K562 (cell line): ENCODE data around the gene SCN1B. TPM values are rescaled to one million over a fixed set of nuclear protein-coding genes. Genes with fewer than 3 reads are reported as not detected.

Experiments
- ATAC-seq: fragments of 200-7000 bp; cut with Tn5 transposase; 3 replicates; pipeline ENCODE4 v1.9.1; 2020; ENCODE audit warnings: moderate library complexity
- BruUV-seq: library from RNA; stranded (reverse); fragments of 400-500 nt; replicated peaks from 2 replicates; lab custom pipeline; 2021; lab: Mats Ljungman, UMichigan
- CTCF ChIA-PET: fragments of 300-600 bp; formaldehyde crosslinking; extraction: SDS; loops from one replicate; lab custom pipeline; 2021; ENCODE audit warnings: low intra/inter-chr PET ratio; lab: Yijun Ruan, JAX
- POLR2A ChIA-PET: fragments of 300-600, 350-650 bp; sonication (Branson Sonifier 250); formaldehyde crosslinking; extraction: SDS; loops from one replicate; lab custom pipeline; 2021; ENCODE audit warnings: antibody characterized with exemption, inconsistent platforms; lab: Yijun Ruan, JAX
- DNase-seq, 4 experiments: peaks; one replicate each; pipeline versions ENCODE4 v3.0.0 to v3.0.0-alpha.2; 2011 to 2018; ENCODE audit warnings: low spot score in 3 of 4, mixed read lengths in 3 of 4; ENCODE audit errors: extremely low read depth in 1 of 4
- FAIRE-seq: peaks from 2 replicates; lab custom pipeline; 2011; peaks lifted over from hg19 to GRCh38; lab: Jason Lieb, UNC
- H2AFZ ChIP-seq: 2 replicates; pipeline ENCODE4 v1.6.0; 2011; ENCODE audit warnings: low read depth, low read length, control low read depth, inconsistent platforms
- H3K27ac ChIP-seq: fragments of 200-600 bp; 3 replicates; pipeline ENCODE4 v1.8.0; 2011; ENCODE audit warnings: low read depth, mild to moderate bottlenecking, control low read depth, inconsistent platforms, low read length, moderate library complexity, mixed read lengths; ENCODE audit errors: extremely low read depth
- H3K27me3 ChIP-seq, 2 experiments: fragments of 300-600 bp in 1 of 2; 2 replicates in 1 of 2; 3 replicates in 1 of 2; pipeline versions ENCODE4 v1.6.0 to v1.8.0; 2011; ENCODE audit warnings: inconsistent platforms in 2 of 2, low read length in 2 of 2, mild to moderate bottlenecking in 1 of 2, mixed read lengths in 1 of 2, moderate library complexity in 1 of 2; ENCODE audit not compliant: control insufficient read depth in 2 of 2, insufficient read depth in 2 of 2
- H3K36me3 ChIP-seq: fragments of 300-600 bp; 3 replicates; pipeline ENCODE4 v1.8.0; 2011; ENCODE audit warnings: mild to moderate bottlenecking, low read length, inconsistent platforms; ENCODE audit not compliant: control insufficient read depth, insufficient read depth
- H3K4me1 ChIP-seq, 2 experiments: fragments of 200-600 bp in 1 of 2; replicated peaks in 1 of 2; 2 replicates in 1 of 2; 3 replicates in 1 of 2; pipeline versions ENCODE4 v1.5.1 to v1.8.0; 2011; ENCODE audit warnings: inconsistent platforms in 2 of 2, low read length in 2 of 2, mild to moderate bottlenecking in 1 of 2, mixed read lengths in 1 of 2, moderate library complexity in 1 of 2; ENCODE audit not compliant: control insufficient read depth in 2 of 2, insufficient read depth in 2 of 2
- H3K4me2 ChIP-seq: 2 replicates; pipeline ENCODE4 v1.6.1; 2011; ENCODE audit warnings: low read length, control low read depth, inconsistent platforms, mixed read lengths; ENCODE audit not compliant: insufficient read depth
- H3K4me3 ChIP-seq: fragments of 200-600 bp; sonication (generic), shearing (Covaris generic); 2 replicates; pipeline ENCODE4 v1.5.1; 2016; ENCODE audit warnings: control low read depth, inconsistent platforms
- H3K79me2 ChIP-seq: fragments of 200-600 bp; 3 replicates; pipeline ENCODE4 v1.8.0; 2011; ENCODE audit warnings: low read length, inconsistent platforms; ENCODE audit not compliant: control insufficient read depth, insufficient read depth
- H3K9ac ChIP-seq, 2 experiments: 2 replicates each; pipeline versions ENCODE4 v1.6.0 to v1.6.1; 2011; ENCODE audit warnings: low read depth in 2 of 2, low read length in 2 of 2, control low read depth in 1 of 2, inconsistent platforms in 1 of 2, mild to moderate bottlenecking in 1 of 2, mixed read lengths in 1 of 2; ENCODE audit not compliant: insufficient read depth in 1 of 2
- H3K9me1 ChIP-seq: one replicate; pipeline ENCODE4 v1.6.0; 2011; ENCODE audit warnings: inconsistent platforms, mild to moderate bottlenecking, low read length, moderate library complexity; ENCODE audit not compliant: control insufficient read depth, insufficient read depth
- H3K9me3 ChIP-seq: replicated peaks from 2 replicates; pipeline ENCODE4 v1.5.1; 2011; ENCODE audit warnings: low read depth, low read length, inconsistent platforms; ENCODE audit not compliant: control insufficient read depth, insufficient read depth
- H4K20me1 ChIP-seq: replicated peaks from 2 replicates; pipeline ENCODE4 v1.6.1; 2011; ENCODE audit warnings: low read length, inconsistent platforms, mixed read lengths; ENCODE audit not compliant: control insufficient read depth, insufficient read depth
- BRD4 ChIP-seq: fragments of 200-600 bp; sonication (generic); IDR thresholded peaks from 2 replicates; pipeline ENCODE4 v1.6.1; 2017; ENCODE audit warnings: inconsistent platforms
- GABPB1 ChIP-seq: sonication (generic); formaldehyde crosslinking; IDR thresholded peaks from 2 replicates; pipeline ENCODE4 v1.8.0; 2022; ENCODE audit warnings: mild to moderate bottlenecking, missing genetic modification reagents
- MAX ChIP-seq: sonication (generic); formaldehyde crosslinking; IDR thresholded peaks from 2 replicates; pipeline ENCODE4 v1.9.0; 2022; ENCODE audit warnings: mild to moderate bottlenecking, missing genetic modification reagents
- ZNF175 ChIP-seq: fragments of 200-800 bp; sonication (Bioruptor generic); IDR thresholded peaks from 2 replicates; pipeline ENCODE4 v1.6.1; 2016; ENCODE audit warnings: low read depth, mild to moderate bottlenecking, missing genetic modification characterization, missing compliant biosample characterization
- ZNF512 ChIP-seq: IDR thresholded peaks from 2 replicates; pipeline ENCODE4 v1.6.1; 2016; ENCODE audit warnings: missing genetic modification characterization, missing compliant biosample characterization
- WGBS: fragments of 100-300 bp; shearing (Covaris generic); methylation state at CpG from one replicate; pipeline ENCODE4 v1.1.6; 2016; ENCODE audit warnings: low coverage, mixed read lengths; ENCODE audit not compliant: insufficient coverage; ENCODE audit errors: missing lambda C conversion rate; 5-methylcytosine and 5-hydroxymethylcytosine counted together
- in situ Hi-C: fragments of 300-500 bp; cut with MboI; formaldehyde crosslinking; loops from 4 replicates; pipeline ENCODE4 v1.15.0; 2018; ENCODE audit warnings: inconsistent platforms, mixed read lengths
- intact Hi-C: fragments of 100-400 bp; cut with micrococcal nuclease; formaldehyde crosslinking; loops from 2 replicates; pipeline ENCODE4 v1.14.2; 2022
- polyA plus RNA-seq, 8 experiments: library from polyadenylated mRNA; depleted of rRNA in 4 of 8; stranded (reverse) in 5 of 8; unstranded in 3 of 8; fragments of >200 nt; fragmentation: Nextera tagmentation in 2 of 8; fragmentation: Illumina TruSeq in 1 of 8; extraction: Ambion mirVana in 2 of 8; extraction: Trizol in 1 of 8; gene quantifications; 2 replicates each; pipeline versions ENCODE4 v1.2.1 to v1.2.3, GENCODE V29; 2011 to 2014; ENCODE audit warnings: inconsistent platforms in 1 of 8, missing spikeins in 1 of 8
- total RNA-seq, 7 experiments: library from RNA; depleted of rRNA in 6 of 7; stranded (reverse); fragments of >200 nt in 6 of 7; fragmentation: Illumina TruSeq in 2 of 7; extraction: Trizol in 2 of 7; gene quantifications; 2 replicates each; pipeline versions ENCODE4 v1.2.1 to v1.2.3, GENCODE V29; 2011 to 2021; ENCODE audit warnings: low replicate concordance in 1 of 7

SCN1B gene
- total and polyA plus RNA-seq, 9 of the 15 experiments (the other 6 are each of a cell fraction or from before 2014, with no cell fraction given), result 0.03 to 2.5 (median 0.91) TPM

GRCh38 chr19:35056513-35057063 is 26.3 kb downstream of the SCN1B start (continued):
- no peak for TF ChIP-seq MAX
- no peak for TF ChIP-seq BRD4

DNA sequence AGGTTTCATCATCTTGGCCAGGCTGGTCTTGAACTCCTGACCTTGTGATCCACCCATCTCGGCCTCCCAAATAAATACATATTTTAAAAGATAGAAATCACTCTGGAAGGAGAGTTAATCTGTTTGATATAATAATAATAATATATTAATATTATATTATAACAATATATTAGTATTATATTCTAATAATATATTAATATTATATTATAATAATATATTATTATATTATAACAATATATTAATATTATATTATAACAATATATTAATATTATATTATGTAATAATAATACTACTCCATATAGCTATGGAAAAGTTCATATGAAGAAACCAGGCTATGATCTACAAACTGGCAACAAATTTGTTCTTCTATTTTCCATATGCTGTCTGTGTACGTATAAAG is 28.1 kb downstream of the SCN1B start:
- in situ Hi-C loops, result no loop called here
- no peaks in the 10 kb centered on the region for H3K9me3 ChIP-seq
- no peak for FAIRE-seq

More for the DNA sequence above, 28.1 kb downstream of the SCN1B start:
- POLR2A ChIA-PET, result interaction anchor here (1.0 to 1.2 kb wide), 3 partner anchors 8 to 186 kb away, joined by 3 to 5 read pairs (median 3); no protein-coding TSS in a partner anchor
- ATAC-seq (no peak), DNase-seq (no peak)
- peaks cover 0 to 14% of the 10 kb centered on the region in 2 experiments; a peak in 2 of 5 replicates for H3K4me1 ChIP-seq
- CTCF ChIA-PET, result no interaction called here
- H3K27me3 ChIP-seq, result peaks cover 2 to 20% of the 10 kb centered on the region in 2 experiments; a peak in 2 of 5 replicates
- intact Hi-C loops, result no loop called here
- no peak overlapping the region for H3K9ac ChIP-seq
- no peaks in the 10 kb centered on the region for H3K9me1 ChIP-seq
- H3K4me3 ChIP-seq, result no peak overlapping the region
- 7% methylated on average over 2 of the region's 2 CpGs for WGBS
- TF ChIP-seq ZNF175 (CRISPR knock-in tag) (no peak), ZNF512 (tag) (no peak), GABPB1 (CRISPR knock-in tag) (no peak)
- no TSS peak for BruUV-seq
- H3K79me2 ChIP-seq, result no peaks in the 10 kb centered on the region
- H4K20me1 ChIP-seq, result no peaks in the 10 kb centered on the region
- no peak overlapping the region for H3K4me2 ChIP-seq
- H3K36me3 ChIP-seq, result no peaks in the 10 kb centered on the region
- H2AFZ ChIP-seq, result no peak overlapping the region
- no peak overlapping the region for H3K27ac ChIP-seq
